DMS114 treated with DMSO at 0.1 percent for 48 hours (cell line): ENCODE measurements around the gene SURF2.

Source experiments
- DNase-seq: peaks from one replicate; lab custom pipeline; 2025; ENCODE audit not compliant: unreplicated experiment; lab: John Stamatoyannopoulos, UW

SURF2 gene

DNA sequence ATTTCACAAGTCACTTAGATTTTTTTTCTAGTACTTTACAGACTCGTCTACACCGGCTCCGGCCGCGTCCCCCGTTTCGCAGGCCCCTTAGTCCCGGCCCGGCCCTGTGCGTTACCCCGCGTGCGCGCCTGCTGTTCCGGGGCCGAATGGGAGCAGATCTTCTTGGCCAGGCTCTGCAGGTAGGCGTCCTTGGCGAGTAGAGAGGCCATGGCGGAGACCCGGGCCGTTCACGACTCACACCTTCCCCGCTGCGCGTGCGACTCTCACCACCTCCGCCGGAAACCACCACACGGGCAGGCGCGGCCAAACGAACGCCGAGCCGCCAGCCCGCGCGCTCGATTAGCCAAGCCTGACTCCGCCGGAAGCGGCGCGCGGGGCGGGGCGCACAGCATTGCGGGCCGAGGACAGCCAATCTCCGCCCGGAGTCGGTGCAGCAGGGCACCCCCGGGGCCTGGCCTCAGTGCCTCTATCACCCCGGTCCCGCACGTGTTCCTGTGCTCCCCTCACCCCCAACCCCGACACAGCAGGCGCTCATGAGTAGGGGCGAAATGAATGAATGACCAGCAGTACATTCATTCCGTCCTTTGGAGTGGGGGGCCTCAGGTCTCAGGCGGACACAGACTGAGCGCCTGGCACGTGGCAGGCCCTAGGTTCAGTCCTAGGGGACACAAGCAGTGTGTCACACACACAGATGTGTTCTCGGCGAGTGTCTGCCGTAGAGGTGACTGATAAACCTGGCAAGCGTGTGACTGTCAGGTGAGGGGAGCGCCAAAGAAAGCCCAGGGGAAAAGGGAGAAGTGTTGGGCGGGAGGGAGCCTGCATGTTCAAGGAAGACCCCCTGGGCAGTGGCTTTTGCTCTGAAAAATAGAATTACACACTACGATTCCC lies 20.2 kb upstream of the SURF2 start, which contains the start of gene SURF6:
SURF6 (minus strand) TSS at position 265 of the 888 bp plus-strand sequence; CDS start at position 209, 56 bp downstream.
- peak; percentile 65 for DNase-seq

DNA sequence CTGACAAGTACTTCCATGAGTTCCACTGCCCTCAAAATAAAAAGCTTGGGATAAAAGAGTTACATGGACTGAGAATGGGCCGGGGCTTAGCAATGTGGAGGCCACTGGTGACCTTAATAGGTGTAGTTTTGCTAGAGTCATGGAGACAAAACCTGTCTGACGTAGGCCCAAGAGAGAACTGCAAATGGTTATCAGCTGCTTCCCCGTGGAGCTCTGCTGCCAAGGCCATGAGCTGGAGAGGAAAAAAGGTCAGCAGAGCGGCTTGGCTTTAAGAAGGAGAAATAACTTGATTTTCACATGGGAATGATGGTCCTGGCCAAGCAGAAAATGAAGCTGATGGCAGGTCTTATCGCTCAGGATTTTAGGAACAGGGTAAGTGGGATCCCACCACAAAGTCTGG lies 16.7 kb upstream of the SURF2 start:
- DNase-seq, result no peak

- DNase-seq, result no peak
Observed at GRCh38 chr9:133340256-133340655, 16.1 kb upstream of the SURF2 start.

- no peak for DNase-seq
Observed at GRCh38 chr9:133340916-133341315, 15.4 kb upstream of the SURF2 start.

DNA sequence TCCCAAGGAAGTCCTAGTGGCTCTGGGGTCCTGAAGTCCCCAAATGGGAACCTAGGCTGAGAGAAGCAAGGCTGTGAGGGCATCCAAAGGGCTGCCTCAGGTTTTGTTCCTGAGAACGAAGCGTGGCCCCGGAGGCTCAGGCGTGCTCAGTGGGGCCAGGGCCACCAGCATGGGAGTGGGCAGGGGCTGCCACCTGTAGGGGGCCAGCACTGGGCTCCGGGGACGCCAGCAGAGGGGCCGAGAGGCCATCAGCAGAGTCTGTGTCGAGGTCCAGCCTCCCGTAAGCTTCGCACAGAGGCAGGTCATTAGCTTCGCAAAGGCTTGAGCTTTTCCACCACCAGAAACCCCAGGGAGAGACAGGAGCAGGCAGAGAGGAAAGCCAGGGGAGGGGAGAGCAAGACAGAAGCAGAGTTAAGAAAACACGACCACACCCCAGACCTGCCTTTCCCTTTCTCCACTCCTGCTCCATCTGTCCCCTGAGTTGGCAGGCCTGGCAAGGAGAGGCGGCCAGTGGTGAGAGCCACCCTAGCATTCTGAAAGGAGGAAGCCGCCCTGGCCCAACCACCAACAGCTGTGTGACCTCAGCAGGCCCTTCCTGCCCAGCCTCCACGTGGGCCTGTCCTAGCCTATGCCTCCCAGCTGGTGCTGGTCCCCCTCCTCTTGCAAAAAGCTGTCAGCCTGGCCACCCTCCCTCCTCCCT lies 14.8 kb upstream of the SURF2 start:
- no peak for DNase-seq

DNA sequence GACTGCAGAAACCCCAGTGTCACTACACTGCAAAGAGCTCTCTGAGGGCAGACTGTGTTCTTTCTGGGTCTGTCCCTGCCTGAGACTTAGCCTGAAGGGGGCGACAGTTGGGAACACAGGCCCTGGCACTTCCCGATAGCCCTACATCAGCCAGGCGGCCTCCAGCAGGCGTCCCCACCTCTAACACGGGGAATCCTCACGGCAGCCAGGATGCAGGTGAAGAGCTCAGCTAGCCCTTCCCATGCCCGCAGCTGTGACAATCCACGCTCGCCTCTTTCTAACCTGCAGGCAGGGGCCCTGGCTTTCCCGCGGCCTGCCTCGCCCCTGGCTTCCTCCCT lies 14.3 kb upstream of the SURF2 start:
- DNase-seq, result no peak

DNA sequence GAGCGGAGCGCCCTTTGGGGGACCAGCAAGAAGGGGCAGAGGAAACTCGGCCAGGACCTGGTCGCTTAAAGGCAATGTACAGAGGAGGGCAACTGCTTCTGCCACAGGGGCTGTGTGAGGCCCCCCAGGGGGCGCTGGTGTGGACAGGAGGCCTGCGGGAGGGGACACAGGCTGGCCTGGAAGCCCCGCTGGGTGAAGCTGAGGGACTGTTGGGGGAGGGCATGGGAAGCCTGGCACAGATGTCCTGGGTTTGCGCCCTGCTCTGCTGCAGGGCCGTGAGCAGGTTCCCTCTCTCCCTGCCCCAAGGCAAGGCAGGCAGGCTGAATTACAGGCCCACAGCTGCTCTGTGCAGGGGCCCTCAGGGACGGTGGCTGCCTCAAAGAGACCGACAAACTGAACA lies 13.8 kb upstream of the SURF2 start:
- no peak for DNase-seq

- DNase-seq, result no peak
Observed at GRCh38 chr9:133344071-133344470, 12.3 kb upstream of the SURF2 start.

DNA sequence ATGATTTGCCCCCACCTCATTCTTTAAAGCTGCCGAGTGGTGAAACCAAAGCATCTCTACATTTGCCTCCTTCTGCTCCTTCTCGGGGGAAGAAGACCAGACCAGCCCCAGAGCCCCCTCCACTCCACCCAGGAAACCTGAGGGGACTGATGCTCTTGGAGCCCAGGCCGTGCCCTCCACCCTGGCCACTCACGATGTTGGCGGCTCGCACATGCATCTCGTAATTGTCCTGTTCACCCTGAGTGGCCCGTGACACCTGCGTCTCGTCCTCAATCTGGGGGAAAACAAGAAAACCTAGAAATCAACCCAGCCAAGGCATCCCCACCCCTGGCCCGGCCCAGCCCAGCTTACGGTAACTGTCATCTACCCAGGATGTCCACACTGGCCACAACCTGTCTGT lies 11.4 kb upstream of the SURF2 start:
- DNase-seq, result no peak

- DNase-seq, result no peak
Observed at GRCh38 chr9:133345596-133345995, 10.8 kb upstream of the SURF2 start.

DNA sequence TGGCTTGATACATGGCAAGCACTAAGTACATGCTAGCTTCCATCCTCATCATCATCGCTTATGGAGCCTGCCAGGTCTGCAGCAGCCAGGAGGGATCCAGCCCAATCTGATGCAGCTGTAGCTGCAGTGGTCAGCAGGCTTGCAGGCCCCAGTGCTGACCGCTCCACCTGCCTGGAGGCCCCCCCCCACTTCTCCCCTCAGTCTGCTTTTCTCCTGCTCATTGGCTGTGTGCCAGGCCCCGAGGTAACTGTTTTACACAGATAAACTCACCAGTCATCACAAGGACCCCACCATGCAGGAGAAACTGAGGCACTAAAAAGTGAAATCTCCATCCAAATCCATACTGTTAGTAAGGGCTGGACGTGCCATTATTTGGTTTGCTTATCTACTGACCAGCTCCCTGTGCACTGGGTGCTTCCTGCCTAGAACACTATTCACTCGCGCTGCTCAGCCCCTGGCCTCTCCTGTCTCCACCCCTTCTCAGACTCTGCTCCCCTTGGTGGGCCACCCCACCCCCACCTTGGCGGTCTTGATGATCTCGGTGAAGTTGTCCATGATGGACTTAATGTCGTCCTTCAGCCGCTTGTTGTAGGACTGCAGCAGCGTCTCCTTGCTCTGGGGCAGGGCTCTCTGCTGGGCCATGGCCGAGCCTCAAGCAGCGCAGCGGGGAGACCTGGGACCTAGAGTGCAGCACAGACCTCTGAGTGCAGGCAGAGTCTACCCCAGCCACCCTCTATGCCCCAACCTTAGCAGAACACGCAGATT lies 10.1 kb upstream of the SURF2 start:
- no peak for DNase-seq

- DNase-seq, result no peak
Observed at GRCh38 chr9:133347515-133347984, 8.8 kb upstream of the SURF2 start.

- DNase-seq, result peak; percentile 89
Observed at GRCh38 chr9:133347985-133348717, 8.2 kb upstream of the SURF2 start, which contains the start of the genes MED22 and RPL7A. Gene MED22, minus strand, starts transcription at chr9:133348131. Its CDS starts 1,469 bp downstream, at chr9:133346662. Gene RPL7A, plus strand, starts transcription at chr9:133348218. Its CDS starts 26 bp downstream, at chr9:133348244.

DNA sequence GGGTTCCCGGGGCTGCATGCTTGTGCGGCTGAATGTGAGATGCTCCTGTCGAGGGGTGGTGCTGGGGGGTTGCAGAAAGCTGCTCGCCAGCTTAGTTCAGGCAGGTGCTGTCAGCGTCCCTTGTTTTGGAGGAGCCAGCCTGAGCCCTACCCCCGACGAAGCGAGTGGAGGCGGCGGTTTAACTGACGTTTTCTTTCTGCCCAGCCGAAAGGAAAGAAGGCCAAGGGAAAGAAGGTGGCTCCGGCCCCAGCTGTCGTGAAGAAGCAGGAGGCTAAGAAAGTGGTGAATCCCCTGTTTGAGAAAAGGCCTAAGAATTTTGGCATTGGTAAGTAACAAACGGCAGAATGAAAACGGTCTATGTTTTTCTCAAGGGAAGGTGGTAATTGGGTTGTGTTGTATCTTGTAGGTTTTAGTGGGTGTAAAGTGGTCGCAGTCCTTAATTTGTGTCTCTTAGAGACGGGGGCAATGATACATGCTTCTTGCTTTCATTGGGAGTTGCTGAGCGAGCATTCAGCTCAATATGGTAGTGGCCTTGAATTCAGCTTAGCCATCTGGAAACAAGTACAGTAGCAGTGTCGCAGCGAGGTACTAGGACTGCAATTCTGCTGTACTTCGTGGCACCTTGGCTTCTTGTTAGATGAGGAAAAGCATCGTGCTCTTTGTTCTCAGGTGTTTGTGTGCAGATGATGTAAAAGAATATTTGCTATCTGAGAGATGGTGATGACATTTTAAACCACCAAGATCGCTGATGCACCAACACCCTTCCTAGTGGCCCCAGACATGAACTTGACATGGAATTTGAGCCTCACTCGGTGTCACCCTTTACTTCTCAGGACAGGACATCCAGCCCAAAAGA lies 7.4 kb upstream of the SURF2 start:
- no peak for DNase-seq

DNA sequence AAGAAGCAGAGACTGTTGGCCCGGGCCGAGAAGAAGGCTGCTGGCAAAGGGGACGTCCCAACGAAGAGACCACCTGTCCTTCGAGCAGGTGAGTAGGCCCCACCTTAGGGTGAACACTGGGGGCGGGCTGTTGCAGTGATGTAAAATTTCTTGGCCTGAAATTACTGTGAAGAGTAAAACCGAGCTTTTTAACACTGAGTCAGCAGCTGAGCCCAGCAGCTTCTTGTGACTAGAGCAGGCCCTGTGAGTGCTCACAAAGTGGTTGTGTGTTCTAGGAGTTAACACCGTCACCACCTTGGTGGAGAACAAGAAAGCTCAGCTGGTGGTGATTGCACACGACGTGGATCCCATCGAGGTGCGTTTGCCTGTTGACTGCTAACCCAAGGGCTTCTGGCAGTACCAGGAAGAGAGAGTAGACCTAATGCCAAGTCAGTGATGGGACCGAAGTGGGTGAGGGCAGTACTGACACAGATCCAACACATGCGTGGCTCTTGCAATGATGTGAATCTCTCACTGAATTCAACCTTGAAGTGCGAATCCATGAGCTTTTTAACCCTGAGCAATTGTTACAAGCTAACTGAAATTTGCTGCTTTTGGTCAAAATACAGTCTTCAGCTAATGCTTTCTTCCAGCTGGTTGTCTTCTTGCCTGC lies 6.3 kb upstream of the SURF2 start:
- no peak for DNase-seq

GRCh38 chr9:133351526-133351907 lies 4.8 kb upstream of the SURF2 start:
- no peak for DNase-seq

- peak; percentile 48 for DNase-seq
Observed at GRCh38 chr9:133351908-133352634, 4.3 kb upstream of the SURF2 start.

DNA sequence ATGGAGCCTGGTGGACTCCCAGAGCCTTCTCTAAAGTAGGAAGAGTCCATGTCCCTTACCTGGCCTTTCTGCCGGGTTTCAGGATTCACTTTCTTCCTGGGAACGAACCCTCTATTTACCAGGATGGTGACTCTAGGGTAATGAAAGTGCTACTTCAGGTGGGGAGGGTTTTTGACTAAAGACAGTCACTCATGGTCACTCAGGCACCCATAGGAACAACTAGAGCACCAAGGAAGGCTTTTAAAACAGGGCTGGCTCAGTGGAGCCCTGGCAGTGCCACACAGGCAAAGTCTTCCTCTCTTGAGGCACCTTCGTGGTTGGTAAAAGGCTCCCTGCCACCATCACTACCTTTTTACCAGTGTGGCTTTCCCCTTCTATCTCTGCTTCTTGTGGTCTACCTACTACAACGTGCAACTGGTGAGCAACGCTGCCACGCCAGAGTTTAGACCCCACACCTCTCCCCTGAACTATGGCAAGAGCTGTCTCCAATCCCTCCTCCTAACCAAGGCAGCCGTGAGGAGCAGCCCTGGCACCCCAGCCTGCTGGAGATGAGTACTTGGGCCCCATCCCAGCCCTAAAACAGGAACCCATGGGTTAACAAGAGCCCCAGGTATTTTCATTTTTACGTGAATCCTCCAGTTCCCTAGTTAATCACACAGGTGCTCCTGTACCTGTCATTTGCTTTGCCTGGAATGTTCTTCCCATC lies 3.6 kb upstream of the SURF2 start:
- no peak for DNase-seq
